ENCODE measurements around the gene SLC13A2.
"Not testable (repeated sequence)": the region's sequence is repeated elsewhere in the genome, so short reads cannot be mapped to it uniquely, and the experiment has no call there.

Gene SLC13A2

DNA sequence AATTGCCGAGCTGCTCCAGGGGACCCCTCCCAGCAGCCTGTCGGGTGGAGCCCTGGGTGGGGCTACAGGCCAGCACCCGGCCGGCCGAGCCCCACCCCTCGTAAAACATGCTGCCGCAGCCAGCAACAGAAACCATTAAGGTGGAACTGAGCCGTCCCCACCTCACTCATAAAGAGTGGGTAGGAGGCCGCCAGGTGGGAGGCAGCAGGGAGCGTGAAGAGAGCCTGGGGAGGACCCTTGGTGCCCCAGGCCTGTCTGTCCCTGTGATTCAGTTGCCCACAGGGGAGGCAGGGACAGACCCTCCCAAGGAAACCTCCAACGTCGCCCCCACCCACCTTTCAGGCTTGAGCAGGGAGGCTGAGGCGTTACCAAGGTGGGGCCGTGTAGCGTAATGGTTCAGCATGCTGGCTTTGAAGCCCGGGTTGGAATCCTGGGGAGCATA lies 41.1 kb downstream of the SLC13A2 start:
- DNase-seq (ENCODE audit: low read depth in 2 of 2): no peak

DNA sequence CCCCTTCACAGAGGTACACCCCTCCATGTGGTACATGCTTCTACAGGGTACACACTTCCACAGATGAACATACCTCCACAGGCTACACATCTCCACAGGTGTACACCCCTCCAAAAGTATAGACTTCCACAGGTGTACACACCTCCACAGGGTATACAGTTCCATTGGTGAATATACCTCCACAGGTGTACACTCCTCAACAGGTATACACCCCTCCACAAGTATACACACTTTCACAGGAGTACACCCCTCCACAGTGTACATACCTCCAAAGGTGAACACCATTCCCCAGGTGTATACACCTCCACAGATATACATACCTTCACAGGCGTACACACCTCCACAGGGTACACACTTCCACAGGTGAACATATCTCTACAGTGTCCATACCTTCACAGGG lies 42.1 kb downstream of the SLC13A2 start:
- no peak for DNase-seq (ENCODE audit: low read depth in 2 of 2)

- no peak for DNase-seq (ENCODE audit: low read depth in 2 of 2)
Observed at GRCh38 chr17:28518132-28518531, 44.7 kb downstream of the SLC13A2 start.

DNA sequence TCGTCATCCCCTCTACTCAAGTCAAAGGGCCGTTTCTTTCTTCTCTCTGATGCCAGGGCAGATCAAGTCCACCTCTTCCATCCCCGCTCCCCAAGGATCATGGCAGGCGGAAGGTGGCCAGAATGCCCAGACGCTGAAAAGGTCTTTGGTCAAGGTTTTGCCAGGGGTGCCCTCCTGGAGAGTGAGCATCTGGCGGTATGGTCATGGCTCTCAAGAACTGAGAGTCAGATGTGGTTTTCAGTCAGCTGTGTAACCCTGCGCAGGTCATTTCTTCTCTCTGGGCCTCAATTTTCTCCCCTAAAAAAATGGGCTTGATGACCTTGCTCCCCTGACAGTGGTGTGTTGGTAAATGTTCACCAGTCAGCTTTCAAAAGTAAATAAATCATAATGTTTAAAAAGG lies 45.1 kb downstream of the SLC13A2 start:
- DNase-seq (ENCODE audit: low read depth in 2 of 2): no peak

DNA sequence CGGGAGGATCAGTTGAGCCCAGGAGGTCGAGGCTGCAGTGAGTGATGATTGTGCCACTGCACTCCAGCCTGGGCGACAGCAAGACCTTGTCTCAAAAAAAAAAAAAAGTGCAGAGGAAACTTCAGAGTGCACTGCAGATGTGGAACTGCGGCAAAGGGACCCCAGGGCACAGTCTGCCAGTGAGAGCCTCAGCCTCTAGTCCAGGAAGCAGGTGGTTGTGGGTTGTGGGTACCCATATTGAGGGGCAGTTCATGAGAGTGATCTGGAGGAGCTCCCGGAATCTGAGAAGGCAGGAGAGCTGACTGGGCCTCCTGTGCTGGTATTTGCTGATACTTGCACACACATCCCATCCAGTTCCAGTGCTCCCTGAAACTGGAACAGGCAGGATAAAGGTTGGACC lies 45.8 kb downstream of the SLC13A2 start:
- DNase-seq (ENCODE audit: low read depth in 2 of 2): no peak

DNA sequence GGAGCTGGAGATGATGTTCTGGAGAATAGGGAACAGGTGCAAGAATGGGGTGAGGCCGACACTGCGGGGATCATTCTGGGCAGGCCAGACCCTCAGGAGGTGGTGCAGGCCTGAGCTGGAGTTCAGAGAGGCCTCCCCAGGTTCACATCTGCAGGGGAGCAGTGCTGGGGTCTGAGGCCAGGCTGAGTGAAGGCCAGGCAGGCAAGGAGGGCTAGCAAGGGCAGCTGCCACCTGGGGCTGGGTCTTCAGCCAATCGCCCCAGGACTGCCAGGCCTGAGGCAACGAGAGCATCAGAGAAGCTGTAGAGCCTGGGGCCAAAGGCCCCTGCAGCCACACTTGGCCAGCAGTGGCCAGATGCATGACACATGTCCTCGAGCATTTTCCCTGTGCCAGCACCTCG lies 47.2 kb downstream of the SLC13A2 start:
- DNase-seq (ENCODE audit: low read depth in 2 of 2): no peak

- DNase-seq (ENCODE audit: low read depth in 2 of 2): no peak
Observed at GRCh38 chr17:28521311-28522085, 48.1 kb downstream of the SLC13A2 start.

GRCh38 chr17:28522281-28522680 lies 48.8 kb downstream of the SLC13A2 start:
- not testable (repeated sequence) for DNase-seq (ENCODE audit: low read depth in 2 of 2)

DNA sequence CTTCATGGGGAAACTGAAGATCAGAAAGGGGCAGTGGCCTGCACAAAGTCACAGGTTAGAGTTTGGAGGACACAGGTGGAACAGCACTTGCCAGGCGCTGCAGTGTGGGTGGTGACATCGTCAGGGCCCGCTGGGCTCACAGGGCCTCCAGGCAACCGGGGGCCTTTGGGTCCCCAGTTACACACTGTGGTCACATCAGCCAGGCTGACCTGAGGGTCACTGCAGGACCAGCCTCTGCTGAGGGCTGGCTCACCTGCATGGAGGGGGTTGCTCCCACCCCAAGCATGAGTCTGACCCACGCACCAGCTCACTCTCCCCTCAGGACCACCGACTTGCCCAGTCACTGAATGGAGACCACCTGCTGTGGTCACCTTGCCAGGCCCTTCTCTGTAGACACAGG lies 49.7 kb downstream of the SLC13A2 start:
- no peak for DNase-seq (ENCODE audit: low read depth in 2 of 2)

GRCh38 chr17:28523876-28524275 lies 50.4 kb downstream of the SLC13A2 start:
- no peak for DNase-seq (ENCODE audit: low read depth in 2 of 2)

DNA sequence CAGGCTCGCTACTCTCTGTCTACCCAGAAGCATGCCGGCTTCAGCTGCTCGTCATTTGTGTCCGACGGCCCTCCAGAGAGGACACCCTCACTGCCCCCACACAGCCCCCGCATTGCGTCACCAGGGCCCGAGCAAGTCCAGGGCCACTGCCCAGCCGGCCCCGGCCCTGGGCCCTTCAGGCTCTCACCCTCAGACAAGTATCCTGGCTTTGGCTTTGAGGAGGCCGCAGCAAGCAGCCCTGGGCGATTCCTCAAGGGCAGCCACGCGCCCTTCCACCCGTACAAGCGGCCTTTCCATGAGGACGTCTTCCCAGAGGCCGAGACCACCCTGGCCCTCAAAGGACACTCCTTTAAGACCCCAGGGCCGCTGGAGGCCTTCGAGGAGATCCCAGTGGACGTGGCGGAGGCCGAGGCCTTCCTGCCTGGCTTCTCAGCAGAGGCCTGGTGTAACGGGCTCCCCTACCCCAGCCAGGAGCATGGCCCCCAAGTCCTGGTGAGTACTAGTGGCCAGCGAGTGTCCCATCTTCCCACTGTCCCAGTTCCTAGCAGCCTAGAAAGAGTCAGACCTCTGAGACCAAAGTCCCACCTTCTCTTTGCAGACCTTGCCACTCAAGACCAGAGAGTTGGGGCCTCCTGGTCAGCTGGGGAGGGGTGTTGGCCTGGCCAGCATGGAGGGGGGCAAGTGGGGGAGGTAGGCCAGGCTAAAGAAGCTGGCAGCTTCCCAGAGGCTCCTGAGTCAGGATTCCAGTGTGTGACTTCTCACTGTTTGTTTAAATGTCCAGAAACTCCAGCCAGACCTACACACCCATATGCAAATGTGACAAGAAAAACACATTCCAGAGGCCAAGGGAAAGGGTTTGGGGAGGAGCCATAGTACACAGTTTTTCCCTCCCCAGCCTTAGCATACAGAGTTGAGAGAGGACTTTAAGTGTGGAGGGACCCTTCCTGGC lies 51.3 kb downstream of the SLC13A2 start:
- no peak for DNase-seq (ENCODE audit: low read depth in 2 of 2)

DNA sequence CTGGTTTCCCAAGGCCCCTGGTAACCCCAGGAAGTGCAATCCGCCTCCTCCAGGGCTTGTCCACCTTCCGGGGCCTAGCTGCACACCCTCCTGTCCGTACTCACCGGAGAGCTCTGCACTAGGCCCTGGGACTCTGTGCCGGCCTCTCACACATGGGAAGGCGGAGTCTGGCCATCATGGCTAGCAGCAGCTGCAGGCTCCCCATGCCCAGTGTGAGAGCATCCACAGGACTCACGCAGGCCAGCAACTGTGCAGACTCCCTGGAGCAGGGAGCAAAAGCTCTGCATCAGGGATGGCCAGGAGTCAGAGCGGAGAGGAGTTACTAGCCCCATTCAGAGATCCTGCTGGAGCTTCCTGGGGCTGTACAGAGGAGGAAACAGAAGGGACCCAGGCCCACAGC lies 52.9 kb downstream of the SLC13A2 start:
- no peak for DNase-seq (ENCODE audit: low read depth in 2 of 2)

DNA sequence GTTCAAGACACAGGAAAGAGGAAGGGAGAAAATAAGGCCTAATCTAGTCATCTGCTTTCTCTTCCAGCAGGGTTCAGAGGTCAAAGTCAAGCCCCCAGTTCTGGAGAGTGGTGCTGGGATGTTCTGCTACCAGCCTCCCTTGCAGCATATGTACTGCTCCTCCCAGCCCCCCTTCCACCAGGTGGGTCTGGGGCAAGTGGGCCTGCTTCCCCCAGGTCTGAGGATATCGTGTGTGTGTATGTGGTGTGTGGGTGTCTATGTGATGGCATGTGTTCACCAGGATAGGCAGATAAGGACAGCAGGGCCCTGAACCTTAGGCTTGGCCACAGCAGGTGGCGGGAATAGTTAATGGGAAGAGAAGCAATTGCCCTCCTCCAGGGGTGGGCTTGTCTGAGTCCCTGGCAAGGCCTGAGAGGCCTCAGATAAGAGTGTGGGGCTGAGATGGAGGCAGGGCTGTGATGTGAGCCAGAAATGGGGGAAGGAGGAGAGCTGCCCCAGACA lies 53.8 kb downstream of the SLC13A2 start:
- no peak for DNase-seq (ENCODE audit: low read depth in 2 of 2)

GRCh38 chr17:28527859-28528258 lies 54.4 kb downstream of the SLC13A2 start:
- no peak for DNase-seq (ENCODE audit: low read depth in 2 of 2)

- DNase-seq (ENCODE audit: low read depth in 2 of 2): no peak
Observed at GRCh38 chr17:28528327-28529012, 55.0 kb downstream of the SLC13A2 start.

DNA sequence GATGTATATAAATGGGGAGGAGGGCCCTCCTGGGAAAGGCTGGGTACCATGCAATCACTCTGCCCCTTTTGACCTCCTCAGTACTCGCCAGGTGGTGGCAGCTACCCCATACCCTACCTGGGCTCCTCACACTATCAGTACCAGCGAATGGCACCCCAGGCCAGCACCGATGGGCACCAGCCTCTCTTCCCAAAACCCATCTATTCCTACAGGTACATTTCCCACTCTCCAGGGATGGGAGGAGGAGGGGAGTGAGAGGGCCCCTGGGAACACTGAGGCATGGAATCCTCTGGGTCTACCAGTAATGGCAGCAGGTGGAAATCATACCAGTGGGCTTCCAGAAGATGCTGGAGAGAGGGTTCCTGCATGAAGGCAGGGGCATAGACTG lies 55.6 kb downstream of the SLC13A2 start:
- DNase-seq (ENCODE audit: low read depth in 2 of 2): no peak

- DNase-seq (ENCODE audit: low read depth in 2 of 2): no peak
Observed at GRCh38 chr17:28530250-28530649, 56.8 kb downstream of the SLC13A2 start.

GRCh38 chr17:28530926-28531325 lies 57.5 kb downstream of the SLC13A2 start:
- DNase-seq (ENCODE audit: low read depth in 2 of 2): no peak

DNA sequence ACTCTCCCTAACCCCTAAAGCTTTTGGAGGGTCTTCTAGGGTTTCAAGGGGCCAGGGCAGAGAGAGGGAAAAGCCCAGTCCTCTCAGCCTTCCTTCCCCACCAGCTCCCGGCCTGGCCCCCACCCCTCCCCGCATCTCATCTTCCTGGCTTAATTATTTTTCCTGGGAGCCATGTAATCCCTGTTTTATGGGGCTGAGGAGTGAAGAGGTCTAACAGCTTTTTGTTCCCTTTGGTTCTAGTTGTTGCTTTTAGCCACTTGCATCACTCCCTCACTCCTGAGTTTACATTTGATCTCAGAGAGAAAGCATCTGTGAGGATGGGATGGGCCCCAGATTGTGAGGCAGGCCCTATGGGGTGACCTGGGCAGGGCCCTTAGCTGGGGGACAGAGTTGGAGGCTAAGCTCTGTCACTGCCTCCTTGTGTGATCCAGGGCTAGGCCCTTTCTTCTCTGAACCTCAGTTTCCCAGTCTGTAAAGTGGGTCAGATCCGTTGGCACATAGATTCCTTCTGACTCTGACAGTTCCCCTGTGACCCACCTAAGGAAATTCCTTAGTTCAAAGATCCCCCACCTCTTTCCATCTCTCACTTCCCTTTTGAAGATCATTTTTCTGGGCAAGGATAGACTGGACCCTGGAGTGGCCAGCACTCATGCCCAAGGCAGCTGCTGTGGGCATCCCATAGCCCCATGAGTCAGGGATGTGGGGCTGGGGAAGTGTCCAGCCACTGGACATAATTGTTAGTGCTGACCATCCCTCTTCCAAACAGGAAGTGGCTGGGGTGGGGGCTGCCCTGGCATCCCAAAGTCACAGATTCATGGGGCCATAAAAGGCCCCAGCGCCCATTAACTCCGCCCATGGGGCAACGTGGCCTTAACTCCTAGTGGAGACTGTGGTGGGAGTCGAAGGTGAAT lies 58.9 kb downstream of the SLC13A2 start:
- no peak for DNase-seq (ENCODE audit: low read depth in 2 of 2)

DNA sequence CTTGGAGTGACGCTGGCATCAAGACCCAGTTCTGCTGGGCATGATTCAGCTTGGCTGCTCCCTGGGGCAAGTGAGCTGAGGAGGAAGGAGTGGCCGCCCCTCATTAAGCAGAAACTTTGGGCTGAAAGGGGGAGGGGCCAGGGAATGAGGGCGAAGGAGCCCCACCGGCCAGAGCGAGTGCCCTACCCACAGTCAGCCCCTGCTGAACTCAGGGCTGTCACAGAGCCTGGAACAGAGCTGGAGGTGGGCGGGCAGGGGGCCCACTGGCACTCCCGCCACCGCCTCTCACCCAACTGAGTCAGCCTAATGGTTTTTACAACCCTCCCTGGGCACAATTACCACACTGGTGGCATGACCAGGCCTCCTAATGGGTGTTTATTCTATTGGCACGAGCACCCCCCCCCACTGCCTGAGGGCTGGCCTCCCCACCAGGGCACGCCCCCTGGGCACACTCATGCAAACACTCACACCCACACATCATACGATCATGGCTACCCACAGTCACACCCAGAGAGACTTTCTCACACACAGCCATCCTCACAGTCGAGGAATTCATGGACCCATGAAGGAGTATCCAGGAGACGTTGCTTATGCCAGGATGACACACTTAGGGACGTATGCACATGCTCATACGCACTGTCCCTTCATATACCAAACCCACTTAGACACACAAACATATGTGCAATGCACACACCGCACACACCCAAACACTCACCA lies 59.8 kb downstream of the SLC13A2 start:
- DNase-seq (ENCODE audit: low read depth in 2 of 2): no peak

Data from stimulated activated CD8-positive, alpha-beta memory T cell treated with anti-CD3 and anti-CD28 coated beads, Interleukin-7, amount 100 ng/mL, for 4 hours (primary cell).